NCI-H1694 (cell line): Measurements from ENCODE around the gene STOM.

Source experiments
- DNase-seq: peaks from one replicate; lab custom pipeline; 2025; lab: John Stamatoyannopoulos, UW

The STOM gene

DNA sequence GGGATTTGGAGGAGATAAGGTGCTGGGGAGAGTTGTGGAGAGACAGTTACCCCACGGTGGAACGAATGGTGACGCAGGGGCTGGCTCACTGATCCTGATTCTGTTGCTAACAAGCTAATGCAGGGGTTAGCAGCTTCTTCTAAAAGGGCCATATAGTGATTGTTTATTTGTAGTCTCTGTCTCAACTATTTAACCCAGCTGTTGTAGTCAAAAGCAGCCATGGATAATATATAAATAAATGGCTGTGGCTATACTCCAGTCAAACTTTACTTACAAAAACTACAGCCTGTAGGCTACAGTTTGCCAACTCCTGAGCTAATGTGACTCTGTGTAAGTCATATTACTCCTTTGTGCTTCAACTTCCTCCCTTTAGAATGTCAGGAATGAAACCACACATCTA, 21.8 kb downstream of the STOM start:
- DNase-seq: no peak

DNA sequence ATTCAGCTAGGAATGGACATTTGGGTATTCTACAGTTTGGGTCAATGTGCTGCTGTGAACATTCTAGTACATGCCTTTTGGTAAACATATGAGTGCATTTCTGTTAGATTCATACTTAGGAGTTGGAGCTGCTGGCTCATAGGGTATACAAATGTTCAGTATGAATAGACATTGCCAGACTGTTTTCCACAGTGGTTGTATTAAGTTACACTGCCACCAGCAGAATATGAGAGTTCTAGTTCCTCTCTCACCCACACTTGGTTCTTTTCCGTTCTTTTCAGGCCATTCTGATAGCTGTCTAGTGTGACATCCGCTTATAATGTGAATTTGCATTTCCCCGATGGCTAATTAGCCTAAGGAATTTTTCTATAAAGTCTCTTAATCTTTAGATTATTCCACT, 25.0 kb downstream of the STOM start:
- DNase-seq: no peak

GRCh38 chr9:121344184-121344583, 25.9 kb downstream of the STOM start:
- no peak for DNase-seq

GRCh38 chr9:121340676-121341392, 29.2 kb downstream of the STOM start:
- DNase-seq: no peak

DNA sequence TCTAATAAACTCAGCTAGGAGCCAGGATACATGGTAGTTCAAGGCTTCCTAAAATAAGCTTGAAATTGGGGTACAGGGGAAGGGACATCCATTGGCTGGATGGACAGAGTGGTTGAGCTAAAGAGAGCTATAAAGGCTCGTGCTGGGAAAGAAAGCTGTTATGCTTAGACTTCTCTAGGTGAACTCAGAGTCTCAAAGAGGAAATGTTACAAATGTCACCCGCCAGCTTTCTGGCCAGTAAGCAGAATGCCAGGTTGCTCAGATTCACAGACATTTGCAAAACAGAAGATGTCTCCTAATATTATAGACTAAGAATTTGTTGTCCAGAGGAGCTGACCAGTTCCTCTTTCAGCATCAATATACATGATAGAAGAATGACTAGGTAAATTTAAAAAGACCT, 30.6 kb downstream of the STOM start:
- DNase-seq: no peak

DNA sequence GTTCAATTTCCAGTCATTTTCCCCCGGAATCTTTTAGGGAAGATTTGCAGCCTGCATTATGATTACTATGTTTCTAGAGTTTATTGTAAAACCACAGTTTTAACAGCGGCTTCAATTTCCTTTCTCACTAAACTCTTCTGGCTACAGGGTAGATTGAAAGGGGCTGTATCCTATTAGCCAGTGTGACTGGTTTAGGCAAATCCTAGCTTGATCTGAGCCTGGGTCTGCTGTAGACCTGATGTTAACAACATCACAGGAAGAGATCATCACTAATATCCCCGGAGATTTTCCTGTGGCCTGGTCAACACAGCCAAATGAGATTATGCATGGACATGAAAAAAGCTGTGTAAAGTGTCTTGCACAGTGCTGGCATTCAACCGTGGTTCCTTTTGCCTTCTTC, 33.4 kb downstream of the STOM start:
- no peak for DNase-seq

DNA sequence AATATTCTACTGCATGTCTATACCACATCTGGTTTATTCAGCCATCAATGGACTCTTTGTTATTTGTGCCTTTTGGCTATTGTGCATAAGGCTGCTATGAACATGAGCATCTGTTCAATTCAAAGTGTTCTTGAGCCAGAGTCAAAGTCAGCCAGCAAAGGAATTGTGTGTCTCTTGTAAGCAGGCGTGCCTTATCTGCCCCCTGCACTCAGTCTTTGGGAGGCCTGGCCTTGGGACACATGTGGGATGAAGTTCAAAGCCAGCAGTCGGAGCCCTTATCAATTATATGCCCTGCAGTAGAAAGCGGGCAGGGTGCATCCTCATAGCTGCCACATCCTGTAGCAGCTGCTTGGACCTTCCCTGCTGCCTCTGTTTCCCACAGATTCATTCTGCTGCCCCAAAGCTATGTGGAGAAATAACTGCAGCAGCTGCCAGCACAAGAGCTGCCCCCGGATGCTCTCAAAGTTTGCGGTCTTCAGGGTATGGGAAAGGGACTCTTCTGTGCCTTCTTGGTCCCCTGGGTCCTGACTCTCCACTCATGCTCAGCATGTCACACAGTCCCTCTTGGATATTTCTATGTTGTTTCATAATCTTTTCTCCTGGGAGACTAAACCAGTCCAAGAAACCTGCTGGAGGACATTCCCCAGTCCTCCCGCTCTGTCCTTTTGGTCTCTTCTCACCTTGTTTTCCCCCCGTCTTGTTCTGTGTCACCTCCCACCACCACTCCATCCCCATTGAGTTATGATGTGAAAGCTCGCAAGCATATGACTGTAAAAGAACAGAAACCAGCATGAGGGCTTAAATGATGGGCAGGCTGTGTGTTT, 35.9 kb downstream of the STOM start:
- DNase-seq: no peak

GRCh38 chr9:121331992-121332685, 37.9 kb downstream of the STOM start:
- no peak for DNase-seq

DNA sequence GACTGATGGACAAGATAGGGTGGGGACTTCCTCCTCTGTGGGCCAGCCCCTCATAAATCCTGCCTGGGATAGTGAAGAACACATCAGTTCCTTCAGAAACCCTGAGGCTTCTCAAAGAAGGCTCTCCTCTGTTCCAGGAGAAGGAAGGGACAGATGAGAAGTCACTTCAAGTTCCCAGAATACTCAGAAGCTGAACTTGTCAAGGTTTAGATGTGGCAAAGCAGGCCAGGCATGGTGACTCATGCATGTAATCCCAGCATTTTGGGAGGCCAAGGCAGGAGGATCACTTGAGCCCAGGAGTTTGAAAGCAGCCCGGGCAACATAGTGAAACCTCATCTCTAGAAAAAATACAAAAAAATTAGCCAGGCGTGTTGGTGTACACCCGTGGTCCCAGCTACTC, 38.5 kb downstream of the STOM start:
- DNase-seq: no peak

- no peak for DNase-seq
These were observed 41.0 kb downstream of the STOM start for GRCh38 chr9:121328876-121329681.

DNA sequence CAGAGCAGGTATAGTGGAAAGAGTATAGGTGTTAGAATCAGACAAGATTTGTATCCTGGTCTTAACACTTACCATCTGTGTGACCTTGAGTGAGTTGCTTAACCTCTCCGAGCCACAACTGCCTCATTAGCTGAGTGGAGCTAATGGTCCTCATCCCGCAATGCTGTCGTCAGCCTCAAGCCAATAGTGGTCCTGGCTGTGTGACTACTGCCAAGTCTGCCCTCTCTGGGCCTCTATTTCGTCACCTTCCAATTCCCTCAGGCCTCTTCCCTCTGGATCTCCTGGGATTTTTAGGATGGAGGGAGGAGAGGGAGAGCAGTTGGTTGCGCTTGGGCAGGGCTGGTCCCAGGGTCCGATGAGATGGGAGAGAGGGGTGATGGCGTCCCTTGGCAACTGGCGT, 41.6 kb downstream of the STOM start:
- DNase-seq: no peak

GRCh38 chr9:121326901-121327613, 43.0 kb downstream of the STOM start:
- no peak for DNase-seq

GRCh38 chr9:121326130-121326838, 43.8 kb downstream of the STOM start:
- no peak for DNase-seq

DNA sequence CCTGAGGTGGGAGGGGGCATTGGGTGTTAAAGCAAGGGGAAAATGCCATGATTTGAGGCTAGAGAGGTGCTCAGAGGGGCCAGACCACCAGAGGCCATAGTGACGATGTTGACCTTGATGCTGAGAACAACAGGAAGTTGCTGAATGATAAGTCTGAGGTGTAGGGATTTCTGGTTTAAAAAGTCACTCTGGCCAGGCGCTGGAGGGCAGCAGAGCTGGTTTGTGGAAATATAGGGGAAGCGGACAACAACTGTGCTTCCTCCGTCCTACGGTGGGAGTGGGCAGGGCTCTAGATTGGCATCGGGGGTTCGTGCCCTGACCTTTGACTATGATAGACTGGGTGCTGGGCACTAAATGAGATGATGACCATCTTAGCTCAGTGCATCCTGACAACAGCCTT, 44.7 kb downstream of the STOM start:
- DNase-seq: no peak

- DNase-seq: no peak
These were observed 45.3 kb downstream of the STOM start for GRCh38 chr9:121324755-121325154.

DNA sequence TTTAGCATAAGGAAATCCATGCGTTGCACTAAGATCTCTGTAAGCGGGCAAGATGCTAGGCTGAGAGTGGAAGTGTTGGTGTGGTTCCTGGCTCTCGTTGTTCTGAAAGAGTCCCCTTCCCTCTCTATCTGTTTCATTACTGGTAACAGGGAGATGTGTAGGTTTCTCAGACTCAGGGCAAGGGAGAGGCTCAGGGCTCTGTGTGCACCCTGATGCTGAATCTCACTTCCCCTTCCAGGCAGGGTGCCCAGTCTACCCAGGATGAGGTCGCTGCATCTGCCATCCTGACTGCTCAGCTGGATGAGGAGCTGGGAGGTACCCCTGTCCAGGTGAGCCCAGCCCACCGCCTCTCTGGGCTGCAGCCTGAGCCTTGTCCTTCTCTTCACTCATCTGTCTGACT, 45.7 kb downstream of the STOM start:
- DNase-seq: peak; percentile 20

GRCh38 chr9:121323449-121324151, 46.5 kb downstream of the STOM start:
- DNase-seq: no peak

GRCh38 chr9:121322737-121323448, 47.2 kb downstream of the STOM start:
- no peak for DNase-seq

- DNase-seq: no peak
These were observed 47.9 kb downstream of the STOM start for GRCh38 chr9:121322037-121322736.
